ENCODE results near the gene ATXN7L2. TPM values are rescaled to one million over a fixed set of nuclear protein-coding genes. Genes with fewer than 3 reads are reported as not detected.
A peak's percentile ranks its signal among the peaks of the same experiment; 100 is the strongest.

Gene ATXN7L2
- total and polyA plus RNA-seq, 10 of the 15 experiments (the other 5 are each of a cell fraction or from before 2014, with no cell fraction given), result 0.27 to 7.4 (median 4.9) TPM

DNA sequence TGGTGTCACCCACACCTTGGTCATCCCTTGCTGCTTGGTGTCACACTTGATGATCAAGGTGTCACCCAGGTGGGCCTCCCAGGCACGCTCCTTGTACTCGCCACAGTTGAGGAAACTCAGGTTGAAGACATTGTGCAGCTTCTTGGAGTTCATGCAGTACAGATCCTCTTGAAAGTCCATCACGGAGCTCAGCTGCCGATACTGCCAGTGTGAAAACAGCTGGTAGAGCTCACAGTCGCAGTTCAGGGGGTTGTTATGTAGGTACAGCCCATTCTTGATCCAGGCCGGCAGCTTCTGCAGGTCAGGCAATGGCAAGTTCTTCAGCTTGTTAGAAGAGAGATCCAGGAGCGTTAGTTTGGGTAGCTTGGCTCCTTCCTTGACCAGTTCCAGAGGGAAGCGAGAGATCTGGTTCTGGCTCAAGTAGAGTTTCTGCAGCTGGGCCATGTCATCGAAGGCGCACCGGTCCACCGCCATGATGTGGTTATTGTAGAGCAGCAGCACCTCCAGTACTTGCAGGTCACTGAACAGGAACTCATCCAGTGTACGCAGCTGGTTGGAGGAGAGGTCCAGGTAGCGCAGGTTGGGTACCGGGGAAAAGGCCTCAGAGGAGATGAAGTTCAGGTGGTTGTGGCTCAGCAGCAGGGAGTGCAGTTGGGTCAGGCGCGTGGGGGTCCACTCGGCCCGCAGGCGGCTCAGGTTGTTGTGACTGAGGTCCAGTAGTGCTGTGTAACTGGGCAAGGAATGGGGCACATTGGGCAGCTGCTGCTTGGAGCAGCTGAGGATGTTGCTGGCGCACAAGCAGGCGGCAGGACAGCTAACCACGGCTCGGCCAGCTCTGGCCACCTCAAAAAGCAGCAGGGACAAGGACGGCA lies 24.5 kb downstream of the ATXN7L2 start (continued):
- TF ChIP-seq, protein P1, sequence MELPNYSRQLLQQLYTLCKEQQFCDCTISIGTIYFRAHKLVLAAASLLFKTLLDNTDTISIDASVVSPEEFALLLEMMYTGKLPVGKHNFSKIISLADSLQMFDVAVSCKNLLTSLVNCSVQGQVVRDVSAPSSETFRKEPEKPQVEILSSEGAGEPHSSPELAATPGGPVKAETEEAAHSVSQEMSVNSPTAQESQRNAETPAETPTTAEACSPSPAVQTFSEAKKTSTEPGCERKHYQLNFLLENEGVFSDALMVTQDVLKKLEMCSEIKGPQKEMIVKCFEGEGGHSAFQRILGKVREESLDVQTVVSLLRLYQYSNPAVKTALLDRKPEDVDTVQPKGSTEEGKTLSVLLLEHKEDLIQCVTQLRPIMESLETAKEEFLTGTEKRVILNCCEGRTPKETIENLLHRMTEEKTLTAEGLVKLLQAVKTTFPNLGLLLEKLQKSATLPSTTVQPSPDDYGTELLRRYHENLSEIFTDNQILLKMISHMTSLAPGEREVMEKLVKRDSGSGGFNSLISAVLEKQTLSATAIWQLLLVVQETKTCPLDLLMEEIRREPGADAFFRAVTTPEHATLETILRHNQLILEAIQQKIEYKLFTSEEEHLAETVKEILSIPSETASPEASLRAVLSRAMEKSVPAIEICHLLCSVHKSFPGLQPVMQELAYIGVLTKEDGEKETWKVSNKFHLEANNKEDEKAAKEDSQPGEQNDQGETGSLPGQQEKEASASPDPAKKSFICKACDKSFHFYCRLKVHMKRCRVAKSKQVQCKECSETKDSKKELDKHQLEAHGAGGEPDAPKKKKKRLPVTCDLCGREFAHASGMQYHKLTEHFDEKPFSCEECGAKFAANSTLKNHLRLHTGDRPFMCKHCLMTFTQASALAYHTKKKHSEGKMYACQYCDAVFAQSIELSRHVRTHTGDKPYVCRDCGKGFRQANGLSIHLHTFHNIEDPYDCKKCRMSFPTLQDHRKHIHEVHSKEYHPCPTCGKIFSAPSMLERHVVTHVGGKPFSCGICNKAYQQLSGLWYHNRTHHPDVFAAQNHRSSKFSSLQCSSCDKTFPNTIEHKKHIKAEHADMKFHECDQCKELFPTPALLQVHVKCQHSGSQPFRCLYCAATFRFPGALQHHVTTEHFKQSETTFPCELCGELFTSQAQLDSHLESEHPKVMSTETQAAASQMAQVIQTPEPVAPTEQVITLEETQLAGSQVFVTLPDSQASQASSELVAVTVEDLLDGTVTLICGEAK (IDR thresholded peaks at IDR 0.05; ENCODE audit: borderline replicate concordance), result no peak
- TF ChIP-seq MYB (IDR thresholded peaks at IDR 0.05; ENCODE audit: borderline replicate concordance, low read depth, low read length), result no peak

DNA sequence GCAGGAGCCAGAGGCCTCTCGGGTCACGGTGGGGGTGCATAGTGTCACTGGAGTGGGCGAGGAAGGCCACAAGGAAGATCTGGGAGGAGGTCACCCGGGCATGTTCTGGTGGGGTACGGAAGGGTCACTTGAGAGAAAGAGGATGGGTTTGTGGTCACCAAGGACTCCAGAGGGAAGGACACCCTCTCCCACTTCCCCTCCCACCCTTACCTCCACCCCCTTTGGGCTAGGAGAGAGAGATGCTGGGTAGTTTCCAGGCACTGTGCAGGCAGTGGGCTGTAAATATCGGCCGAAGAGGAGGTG lies 25.1 kb downstream of the ATXN7L2 start:
- Histone ChIP-seq H3K79me2 (ENCODE audit: control insufficient read depth, insufficient read depth, low read length) (no peaks in the 10 kb centered on the region), H3K4me2 (ENCODE audit: control insufficient read depth, insufficient read depth) (peak overlapping the region; percentile 96), H3K9me3 (replicated peaks; ENCODE audit: control insufficient read depth, insufficient read depth, low read length) (no peaks in the 10 kb centered on the region), H2AFZ (ENCODE audit: control insufficient read depth, low read depth, low read length) (no peak overlapping the region), H3K4me3 (no peak overlapping the region; the same call in 1 of the 2 replicates), H3K4me1 (ENCODE audit: control insufficient read depth, insufficient read depth, low read length) (0 out of 2 replicates have a peak, but pooled peaks cover 3% of the 10 kb centered on the region), H3K27me3 (replicated peaks in 1 of 2; ENCODE audit: control insufficient read depth in 2 of 2, insufficient read depth in 2 of 2, low read length in 1 of 2) (no peaks in the 10 kb centered on the region), H3K9ac (ENCODE audit: control insufficient read depth, insufficient read depth, low read length) (no peak overlapping the region), H3K27ac (ENCODE audit: control insufficient read depth, insufficient read depth) (no peak overlapping the region), H3K36me3 (ENCODE audit: control insufficient read depth in 2 of 2, insufficient read depth in 2 of 2, low read length in 1 of 2) (no peaks in the 10 kb centered on the region), H4K20me1 (ENCODE audit: control insufficient read depth, insufficient read depth) (no peaks in the 10 kb centered on the region)
- in situ Hi-C loops (cut with MboI) (no loop called here), intact Hi-C loops (cut with micrococcal nuclease; ENCODE audit: unreplicated experiment) (no loop called here)
- 92% methylated on average over 7 of the region's 7 CpGs for WGBS (ENCODE audit: insufficient coverage, insufficient replicate concordance, low lambda C conversion rate, missing lambda C conversion rate)
- BruUV-seq (replicated peaks), result no TSS peak
- ATAC-seq (no peak), DNase-seq (ENCODE audit: low read depth, low spot score) (no peak), FAIRE-seq (no peak)
- ChIA-PET CTCF (interaction anchor here (19.4 to 26.7 kb wide), 2 partner anchors 14 to 23 kb away, joined by 240 to 1280 read pairs; partner anchors contain the start of genes CYB561D1 and GPR61), RAD21 (ENCODE audit: unreplicated experiment) (interaction anchor here (1.4 to 1.8 kb wide), 2 partner anchors 24 to 231 kb away, joined by 3 to 5 read pairs; no protein-coding TSS in a partner anchor), POLR2A (no interaction called here), SMC1A (ENCODE audit: uncharacterized antibody, unreplicated experiment) (interaction anchor here (15.8 kb wide), 1 partner anchor 19 kb away, joined by 205 read pairs; no protein-coding TSS in a partner anchor)
- TF ChIP-seq, protein P2, sequence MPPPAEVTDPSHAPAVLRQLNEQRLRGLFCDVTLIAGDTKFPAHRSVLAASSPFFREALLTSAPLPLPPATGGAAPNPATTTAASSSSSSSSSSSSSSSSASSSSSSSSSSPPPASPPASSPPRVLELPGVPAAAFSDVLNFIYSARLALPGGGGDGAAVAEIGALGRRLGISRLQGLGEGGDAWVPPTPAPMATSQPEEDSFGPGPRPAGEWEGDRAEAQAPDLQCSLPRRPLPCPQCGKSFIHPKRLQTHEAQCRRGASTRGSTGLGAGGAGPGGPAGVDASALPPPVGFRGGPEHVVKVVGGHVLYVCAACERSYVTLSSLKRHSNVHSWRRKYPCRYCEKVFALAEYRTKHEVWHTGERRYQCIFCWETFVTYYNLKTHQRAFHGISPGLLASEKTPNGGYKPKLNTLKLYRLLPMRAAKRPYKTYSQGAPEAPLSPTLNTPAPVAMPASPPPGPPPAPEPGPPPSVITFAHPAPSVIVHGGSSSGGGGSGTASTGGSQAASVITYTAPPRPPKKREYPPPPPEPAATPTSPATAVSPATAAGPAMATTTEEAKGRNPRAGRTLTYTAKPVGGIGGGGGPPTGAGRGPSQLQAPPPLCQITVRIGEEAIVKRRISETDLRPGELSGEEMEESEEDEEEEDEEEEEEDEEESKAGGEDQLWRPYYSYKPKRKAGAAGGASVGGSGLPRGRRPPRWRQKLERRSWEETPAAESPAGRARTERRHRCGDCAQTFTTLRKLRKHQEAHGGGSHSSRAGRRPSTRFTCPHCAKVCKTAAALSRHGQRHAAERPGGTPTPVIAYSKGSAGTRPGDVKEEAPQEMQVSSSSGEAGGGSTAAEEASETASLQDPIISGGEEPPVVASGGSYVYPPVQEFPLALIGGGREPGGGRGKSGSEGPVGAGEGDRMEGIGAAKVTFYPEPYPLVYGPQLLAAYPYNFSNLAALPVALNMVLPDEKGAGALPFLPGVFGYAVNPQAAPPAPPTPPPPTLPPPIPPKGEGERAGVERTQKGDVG (CRISPR knock-in tag; IDR thresholded peaks at IDR 0.05), result no peak
- TF ChIP-seq REST (IDR thresholded peaks at IDR 0.05; ENCODE audit: low read depth, low read length), result no peak
- no peak for TF ChIP-seq RAD21 (IDR thresholded peaks at IDR 0.05; ENCODE audit: insufficient read depth, low read depth, low read length)
- no peak for TF ChIP-seq SMARCA5 (IDR thresholded peaks at IDR 0.05)
- no peak for TF ChIP-seq BACH1 (IDR thresholded peaks at IDR 0.05; ENCODE audit: borderline replicate concordance)
- no peak for TF ChIP-seq CHD2 (IDR thresholded peaks at IDR 0.05; ENCODE audit: borderline replicate concordance, low read depth, low read length)

All from GM12878 (cell line).